NCI-H187 (cell line): ENCODE measurements around the gene MYH7.
A peak's percentile ranks its signal among the peaks of the same experiment; 100 is the strongest.
"Not testable (repeated sequence)": the region's sequence is repeated elsewhere in the genome, so short reads cannot be mapped to it uniquely, and the experiment has no call there.

Experiments used
- DNase-seq, 2 experiments: peaks; one replicate each; lab custom pipeline; 2025; lab: John Stamatoyannopoulos, UW

MYH7 gene

GRCh38 chr14:23406725-23407355, 28.6 kb downstream of the MYH7 start:
- no peak for DNase-seq

GRCh38 chr14:23406244-23406643, 29.2 kb downstream of the MYH7 start:
- no peak for DNase-seq

GRCh38 chr14:23405516-23406025, 29.9 kb downstream of the MYH7 start:
- DNase-seq = no peak

- no peak for DNase-seq
These were observed 30.4 kb downstream of the MYH7 start for GRCh38 chr14:23405096-23405495.

GRCh38 chr14:23404331-23404900, 31.0 kb downstream of the MYH7 start:
- no peak for DNase-seq

- no peak for DNase-seq
These were observed 31.6 kb downstream of the MYH7 start for GRCh38 chr14:23403908-23404307.

GRCh38 chr14:23403139-23403438, 32.4 kb downstream of the MYH7 start:
- DNase-seq = no peak

GRCh38 chr14:23402296-23403138, 32.9 kb downstream of the MYH7 start:
- DNase-seq = no peak

- DNase-seq = no peak
These were observed 34.2 kb downstream of the MYH7 start for GRCh38 chr14:23401291-23401690.

- not testable (repeated sequence) for DNase-seq
These were observed 34.8 kb downstream of the MYH7 start for GRCh38 chr14:23400496-23401149.

- no peak for DNase-seq
These were observed 35.9 kb downstream of the MYH7 start for GRCh38 chr14:23399591-23399990.

- no peak for DNase-seq
These were observed 36.3 kb downstream of the MYH7 start for GRCh38 chr14:23399136-23399535.

- peak in 1 of 2 experiments; percentile 17 for DNase-seq
These were observed 37.1 kb downstream of the MYH7 start for GRCh38 chr14:23398348-23398747.

GRCh38 chr14:23396781-23397407, 38.6 kb downstream of the MYH7 start:
- DNase-seq = no peak

- DNase-seq = no peak
These were observed 39.3 kb downstream of the MYH7 start for GRCh38 chr14:23396126-23396525.

GRCh38 chr14:23392613-23393012, 42.8 kb downstream of the MYH7 start:
- no peak for DNase-seq

GRCh38 chr14:23389871-23390270, 45.6 kb downstream of the MYH7 start:
- DNase-seq = not testable (repeated sequence)

GRCh38 chr14:23389396-23389795, 46.1 kb downstream of the MYH7 start:
- no peak for DNase-seq

- no peak for DNase-seq
These were observed 46.5 kb downstream of the MYH7 start for GRCh38 chr14:23388996-23389395.

- no peak for DNase-seq
These were observed 47.3 kb downstream of the MYH7 start for GRCh38 chr14:23387916-23388882.

GRCh38 chr14:23386999-23387398, 48.5 kb downstream of the MYH7 start:
- no peak for DNase-seq
